Measurements from ENCODE around the gene LHFPL6.

Gene LHFPL6

DNA sequence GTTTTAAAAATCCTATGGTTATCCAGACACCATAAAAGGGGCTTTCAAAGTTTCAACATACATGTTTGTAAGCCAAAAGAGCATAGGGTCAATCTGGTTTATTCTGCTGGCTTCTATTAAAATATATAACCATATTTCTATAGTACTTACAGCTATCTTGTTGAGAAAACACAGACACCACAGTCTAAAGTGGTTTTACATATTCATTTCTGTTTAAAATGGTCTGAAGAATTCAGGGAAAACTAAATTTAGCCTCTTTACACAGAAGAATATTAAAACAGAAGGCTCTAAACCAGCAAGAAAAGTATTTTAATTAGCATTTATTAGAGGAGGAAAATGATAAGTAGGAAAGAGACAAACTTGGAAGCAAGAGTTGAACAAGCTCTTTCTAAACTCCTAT lies 203.9 kb downstream of the LHFPL6 start:
- Histone ChIP-seq H3K9me3 (ENCODE audit: insufficient read depth, low read length, severe bottlenecking) (no peaks in the 10 kb centered on the region), H2AFZ (ENCODE audit: low read depth, low read length) (no peak overlapping the region), H3K27me3 (ENCODE audit: insufficient read depth, low read length, poor library complexity) (no peaks in the 10 kb centered on the region), H3K79me2 (ENCODE audit: insufficient read depth, low read length) (no peaks in the 10 kb centered on the region), H4K20me1 (ENCODE audit: insufficient read depth, low read length) (no peaks in the 10 kb centered on the region), H3K4me3 (ENCODE audit: low read depth in 1 of 2, low read length in 2 of 2) (no peak overlapping the region), H3K27ac (ENCODE audit: low read length) (no peak overlapping the region), H3K36me3 (ENCODE audit: insufficient read depth, low read length) (no peaks in the 10 kb centered on the region), H3K4me1 (ENCODE audit: insufficient read depth, low read length) (no peaks in the 10 kb centered on the region), H3K9ac (ENCODE audit: low read depth, low read length) (no peak overlapping the region), H3K4me2 (ENCODE audit: insufficient read depth, low read length) (no peak overlapping the region)
- ATAC-seq (ENCODE audit: insufficient read depth, low read depth): no peak
- TF ChIP-seq EZH2 (IDR thresholded peaks at IDR 0.05; ENCODE audit: borderline replicate concordance, low read depth, low read length, severe bottlenecking): no peak
- TF ChIP-seq, protein P1, sequence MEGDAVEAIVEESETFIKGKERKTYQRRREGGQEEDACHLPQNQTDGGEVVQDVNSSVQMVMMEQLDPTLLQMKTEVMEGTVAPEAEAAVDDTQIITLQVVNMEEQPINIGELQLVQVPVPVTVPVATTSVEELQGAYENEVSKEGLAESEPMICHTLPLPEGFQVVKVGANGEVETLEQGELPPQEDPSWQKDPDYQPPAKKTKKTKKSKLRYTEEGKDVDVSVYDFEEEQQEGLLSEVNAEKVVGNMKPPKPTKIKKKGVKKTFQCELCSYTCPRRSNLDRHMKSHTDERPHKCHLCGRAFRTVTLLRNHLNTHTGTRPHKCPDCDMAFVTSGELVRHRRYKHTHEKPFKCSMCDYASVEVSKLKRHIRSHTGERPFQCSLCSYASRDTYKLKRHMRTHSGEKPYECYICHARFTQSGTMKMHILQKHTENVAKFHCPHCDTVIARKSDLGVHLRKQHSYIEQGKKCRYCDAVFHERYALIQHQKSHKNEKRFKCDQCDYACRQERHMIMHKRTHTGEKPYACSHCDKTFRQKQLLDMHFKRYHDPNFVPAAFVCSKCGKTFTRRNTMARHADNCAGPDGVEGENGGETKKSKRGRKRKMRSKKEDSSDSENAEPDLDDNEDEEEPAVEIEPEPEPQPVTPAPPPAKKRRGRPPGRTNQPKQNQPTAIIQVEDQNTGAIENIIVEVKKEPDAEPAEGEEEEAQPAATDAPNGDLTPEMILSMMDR (IDR thresholded peaks at IDR 0.05; ENCODE audit: borderline replicate concordance, extremely low read depth, low read length, poor library complexity, severe bottlenecking): no peak
- no peak for DNase-seq

DNA sequence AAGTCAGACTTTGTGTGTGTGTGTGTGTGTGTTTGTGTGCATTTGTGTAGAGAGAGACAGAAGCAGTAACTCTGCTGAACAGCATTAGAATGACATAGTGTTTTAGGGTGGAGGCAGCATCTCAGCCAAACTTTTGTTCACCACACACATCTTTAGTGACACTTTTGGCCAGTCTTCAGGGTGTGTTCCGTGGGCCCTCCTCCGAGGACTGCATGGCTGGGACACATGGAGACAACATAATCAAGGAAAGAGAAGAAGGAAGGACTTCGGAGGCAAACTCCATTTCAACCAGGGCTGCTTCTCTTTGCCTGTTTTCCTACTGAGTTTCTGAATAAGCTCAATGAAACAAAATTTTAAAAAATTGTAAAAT lies 205.1 kb downstream of the LHFPL6 start:
- no peaks in the 10 kb centered on the region for H3K9me3 ChIP-seq (ENCODE audit: insufficient read depth, low read length, severe bottlenecking)
- no peak overlapping the region for H3K9ac ChIP-seq (ENCODE audit: low read depth, low read length)
- H3K79me2 ChIP-seq (ENCODE audit: insufficient read depth, low read length): no peaks in the 10 kb centered on the region
- H3K27me3 ChIP-seq (ENCODE audit: insufficient read depth, low read length, poor library complexity): no peaks in the 10 kb centered on the region
- no peaks in the 10 kb centered on the region for H3K36me3 ChIP-seq (ENCODE audit: insufficient read depth, low read length)
- H3K27ac ChIP-seq (ENCODE audit: low read length): no peak overlapping the region
- ATAC-seq (ENCODE audit: insufficient read depth, low read depth) (no peak), DNase-seq (no peak)
- H2AFZ ChIP-seq (ENCODE audit: low read depth, low read length): no peak overlapping the region
- TF ChIP-seq, protein P1 (IDR thresholded peaks at IDR 0.05; ENCODE audit: borderline replicate concordance, extremely low read depth, low read length, poor library complexity, severe bottlenecking): no peak
- no peak overlapping the region for H3K4me2 ChIP-seq (ENCODE audit: insufficient read depth, low read length)
- no peaks in the 10 kb centered on the region for H4K20me1 ChIP-seq (ENCODE audit: insufficient read depth, low read length)
- no peaks in the 10 kb centered on the region for H3K4me1 ChIP-seq (ENCODE audit: insufficient read depth, low read length)
- no peak overlapping the region for H3K4me3 ChIP-seq (ENCODE audit: low read depth in 1 of 2, low read length in 2 of 2)

DNA sequence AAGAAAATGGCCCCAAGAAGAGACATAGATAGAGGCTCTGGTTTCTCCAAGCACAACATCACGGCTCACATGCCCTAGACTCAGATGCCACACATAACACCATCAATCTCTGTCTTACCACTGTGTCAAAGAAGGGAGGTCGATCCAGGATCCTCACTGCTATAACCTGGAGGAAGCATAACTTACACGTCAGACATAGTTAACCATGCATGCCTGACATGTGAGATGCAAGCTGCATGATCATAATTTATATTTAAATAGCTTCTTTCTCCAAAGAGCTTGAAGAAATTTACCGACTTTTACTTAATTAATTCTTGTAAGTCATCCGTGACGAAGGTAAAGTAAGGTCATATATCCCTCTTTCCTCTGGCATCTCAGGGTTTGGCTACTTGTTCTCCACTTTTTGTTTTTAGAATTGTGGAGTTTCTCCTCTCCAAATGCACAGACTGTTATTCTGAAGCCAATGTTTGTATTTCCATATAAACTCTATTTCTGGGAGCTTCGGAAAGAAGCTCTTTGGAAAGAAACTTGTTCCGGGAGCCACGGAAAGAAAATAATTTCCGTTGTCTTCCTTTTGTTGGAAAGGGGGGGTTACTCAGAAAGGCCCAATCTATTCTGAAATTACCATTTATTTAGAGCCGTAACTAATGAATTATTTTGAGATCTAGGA lies 205.6 kb downstream of the LHFPL6 start:
- Histone ChIP-seq H3K4me3 (ENCODE audit: low read depth in 1 of 2, low read length in 2 of 2) (no peak overlapping the region), H3K4me1 (ENCODE audit: insufficient read depth, low read length) (no peaks in the 10 kb centered on the region), H3K27ac (ENCODE audit: low read length) (no peak overlapping the region), H3K79me2 (ENCODE audit: insufficient read depth, low read length) (no peaks in the 10 kb centered on the region), H3K9ac (ENCODE audit: low read depth, low read length) (no peak overlapping the region), H3K4me2 (ENCODE audit: insufficient read depth, low read length) (no peak overlapping the region), H3K36me3 (ENCODE audit: insufficient read depth, low read length) (no peaks in the 10 kb centered on the region), H4K20me1 (ENCODE audit: insufficient read depth, low read length) (no peaks in the 10 kb centered on the region), H2AFZ (ENCODE audit: low read depth, low read length) (no peak overlapping the region), H3K27me3 (ENCODE audit: insufficient read depth, low read length, poor library complexity) (no peaks in the 10 kb centered on the region), H3K9me3 (ENCODE audit: insufficient read depth, low read length, severe bottlenecking) (no peaks in the 10 kb centered on the region)
- ATAC-seq (ENCODE audit: insufficient read depth, low read depth) (no peak), DNase-seq (no peak)
- no peak for TF ChIP-seq EZH2 (IDR thresholded peaks at IDR 0.05; ENCODE audit: borderline replicate concordance, low read depth, low read length, severe bottlenecking)
- TF ChIP-seq, protein P1 (IDR thresholded peaks at IDR 0.05; ENCODE audit: borderline replicate concordance, extremely low read depth, low read length, poor library complexity, severe bottlenecking): no peak
